COLO668 (cell line): ENCODE data around the gene CCDC81.

Experiments used
- DNase-seq: peaks from one replicate; lab custom pipeline; 2025; ENCODE audit not compliant: unreplicated experiment; lab: John Stamatoyannopoulos, UW

CCDC81 gene

DNA sequence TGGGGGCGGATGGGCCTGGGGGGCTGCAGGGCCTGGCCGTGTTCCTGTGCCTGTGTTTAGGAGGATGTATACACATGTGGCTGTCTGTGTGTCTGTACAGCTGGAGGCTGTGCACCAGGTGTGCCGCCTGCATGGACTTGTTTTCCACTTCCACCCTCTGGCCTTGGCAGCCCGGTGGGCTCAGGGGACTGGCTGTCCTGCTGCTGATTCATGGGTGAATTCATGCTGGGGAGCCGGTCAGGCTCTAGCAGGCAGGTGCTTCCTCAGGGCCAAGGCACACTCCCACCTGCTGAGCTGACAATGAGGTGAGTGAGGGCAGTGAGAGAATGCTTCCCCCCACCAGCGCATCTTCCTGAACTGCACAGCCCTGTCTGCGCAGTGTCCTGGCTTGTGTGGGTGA is 88.4 kb downstream of the CCDC81 start:
- DNase-seq: peak; percentile 37

DNA sequence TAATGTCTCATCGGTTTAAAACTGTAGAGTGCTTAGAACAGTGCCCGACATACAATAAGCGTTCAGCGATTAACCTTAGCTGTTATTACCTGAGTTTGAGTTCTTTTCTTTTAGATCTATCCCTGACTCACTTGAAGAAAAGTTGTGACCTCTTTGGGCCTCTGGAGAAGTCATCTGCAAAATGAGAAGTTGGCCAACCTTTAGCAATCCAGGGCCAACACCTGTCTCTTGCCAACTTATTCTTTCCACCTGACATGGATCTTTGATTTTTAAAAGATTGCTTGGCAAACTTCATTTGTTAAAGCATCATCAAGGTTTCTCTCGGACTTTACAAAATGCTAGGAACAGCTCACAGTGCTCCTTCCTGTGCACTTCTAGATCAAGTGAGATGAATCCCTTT is 89.3 kb downstream of the CCDC81 start:
- no peak for DNase-seq

DNA sequence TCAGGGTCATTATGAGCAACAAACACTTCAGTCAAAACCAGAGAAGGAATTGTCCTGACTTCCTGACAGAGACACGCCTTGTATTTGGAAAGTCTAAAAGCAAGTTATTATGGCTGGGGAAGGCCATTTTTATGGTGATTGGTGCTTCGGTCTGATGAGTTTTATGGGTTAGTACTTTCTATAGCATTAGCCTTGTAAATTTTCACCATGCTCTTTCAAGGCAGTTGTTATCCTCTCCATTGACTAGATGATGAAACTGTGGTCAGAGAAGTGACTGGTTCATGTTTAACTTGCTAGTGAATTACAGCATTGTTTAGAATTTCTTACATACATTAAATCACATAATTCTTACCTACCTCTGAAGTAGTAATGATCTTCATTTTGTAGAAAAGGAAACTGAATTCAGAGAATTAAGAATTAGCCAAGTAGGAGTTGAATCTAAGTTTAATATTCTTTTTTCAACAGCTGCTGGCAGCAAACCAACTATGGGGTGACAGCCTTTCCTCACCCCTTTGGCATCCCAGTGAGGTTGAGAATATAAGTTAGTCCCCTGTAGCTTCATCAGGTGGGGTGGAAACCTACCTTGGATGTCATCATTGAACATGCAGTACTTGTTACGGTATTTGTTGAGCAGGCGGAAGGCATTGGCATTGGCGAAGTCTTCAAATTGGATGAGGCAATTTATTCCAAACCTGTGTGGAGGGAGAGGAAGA is 90.0 kb downstream of the CCDC81 start:
- DNase-seq: no peak

- no peak for DNase-seq
Observed at GRCh38 chr11:86468169-86468568, 93.5 kb downstream of the CCDC81 start.

DNA sequence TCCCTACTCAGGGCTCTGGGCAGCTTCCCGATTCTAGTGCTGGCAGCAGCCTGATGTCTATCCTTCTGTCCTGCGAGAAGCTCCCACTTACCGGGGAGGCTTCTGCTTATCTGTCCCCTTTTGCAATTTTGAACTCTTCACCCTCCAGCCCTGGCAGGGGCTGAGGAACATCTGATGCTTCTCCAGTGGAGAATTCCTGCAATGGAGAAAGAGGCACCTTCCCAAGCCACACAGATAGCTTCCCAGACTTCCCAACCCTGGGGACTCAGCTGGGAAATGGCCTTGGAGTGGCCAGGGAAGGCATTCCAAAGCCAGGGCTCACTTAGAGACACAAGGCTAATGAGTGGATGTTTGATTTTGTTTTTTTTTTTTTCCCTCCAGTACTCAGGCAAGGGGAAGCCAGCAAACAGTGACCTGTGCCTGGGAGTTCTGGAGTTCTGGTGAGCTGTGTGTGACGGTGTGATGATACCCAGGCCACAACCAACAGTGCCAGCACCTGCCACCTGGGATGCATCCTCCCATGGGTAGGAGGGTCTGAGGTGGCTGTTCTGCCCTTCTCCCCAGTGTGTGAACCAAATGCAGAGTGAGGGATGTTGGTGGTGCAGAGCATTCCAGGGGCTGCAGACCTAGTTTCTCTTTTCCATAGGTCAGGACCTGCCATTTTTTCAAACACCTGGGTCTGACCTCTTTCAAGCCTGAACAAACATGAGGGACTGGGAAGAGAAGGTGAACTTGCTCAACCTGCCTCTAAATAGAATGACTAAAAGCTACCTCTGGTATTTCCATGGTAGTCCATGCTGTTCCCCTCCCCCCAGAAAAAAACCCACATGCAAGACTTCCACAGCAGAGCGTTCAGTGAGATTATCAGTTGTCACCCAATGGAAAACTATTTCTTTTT is 95.1 kb downstream of the CCDC81 start:
- no peak for DNase-seq
